GM19240 (cell line): Measurements from ENCODE around the gene MEF2A.
"Not testable (repeated sequence)": the region's sequence is repeated elsewhere in the genome, so short reads cannot be mapped to it uniquely, and the experiment has no call there.

ENCODE experiments used
- DNase-seq: peaks from one replicate; pipeline ENCODE4 v3.0.0; 2011; ENCODE audit warnings: low spot score; ENCODE audit not compliant: insufficient read length

Gene MEF2A

GRCh38 chr15:99565299-99566156 lies at the start of gene MEF2A:
Gene MEF2A, plus strand, starts transcription at chr15:99565984. Its CDS starts 67,136 bp downstream, at chr15:99633120.
- DNase-seq = peak; percentile 75

GRCh38 chr15:99518191-99518590 lies 47.6 kb upstream of the MEF2A start:
- no peak for DNase-seq

GRCh38 chr15:99519366-99519765 lies 46.4 kb upstream of the MEF2A start:
- DNase-seq = not testable (repeated sequence)

GRCh38 chr15:99522288-99522687 lies 43.5 kb upstream of the MEF2A start:
- no peak for DNase-seq

GRCh38 chr15:99526176-99526575 lies 39.6 kb upstream of the MEF2A start:
- DNase-seq = no peak

GRCh38 chr15:99526671-99527070 lies 39.1 kb upstream of the MEF2A start:
- DNase-seq = no peak

- DNase-seq = no peak
Observed at GRCh38 chr15:99536422-99537040, 29.3 kb upstream of the MEF2A start.

GRCh38 chr15:99537344-99537743 lies 28.4 kb upstream of the MEF2A start:
- DNase-seq = no peak

GRCh38 chr15:99538261-99538660 lies 27.5 kb upstream of the MEF2A start:
- DNase-seq = no peak

GRCh38 chr15:99542828-99543227 lies 23.0 kb upstream of the MEF2A start:
- no peak for DNase-seq

- DNase-seq = no peak
Observed at GRCh38 chr15:99545605-99546004, 20.2 kb upstream of the MEF2A start.

GRCh38 chr15:99546441-99547100 lies 19.2 kb upstream of the MEF2A start:
- no peak for DNase-seq

- no peak for DNase-seq
Observed at GRCh38 chr15:99547517-99547916, 18.3 kb upstream of the MEF2A start.

- DNase-seq = no peak
Observed at GRCh38 chr15:99550077-99550476, 15.7 kb upstream of the MEF2A start.

GRCh38 chr15:99552111-99552510 lies 13.7 kb upstream of the MEF2A start:
- no peak for DNase-seq

- no peak for DNase-seq
Observed at GRCh38 chr15:99554880-99555488, 10.8 kb upstream of the MEF2A start.

GRCh38 chr15:99556011-99556410 lies 9.8 kb upstream of the MEF2A start:
- DNase-seq = no peak

- no peak for DNase-seq
Observed at GRCh38 chr15:99556578-99556977, 9.2 kb upstream of the MEF2A start.

GRCh38 chr15:99558084-99558483 lies 7.7 kb upstream of the MEF2A start:
- no peak for DNase-seq

GRCh38 chr15:99558571-99558970 lies 7.2 kb upstream of the MEF2A start:
- DNase-seq = no peak

- no peak for DNase-seq
Observed at GRCh38 chr15:99561476-99562230, 4.1 kb upstream of the MEF2A start.
